HG02642 (cell line): ENCODE results near the gene HEXA.
"Not testable (repeated sequence)": the region's sequence is repeated elsewhere in the genome, so short reads cannot be mapped to it uniquely, and the experiment has no call there.

Experiments used
- ATAC-seq: cut with Tn5 transposase; IDR thresholded peaks from one replicate; pipeline ENCODE4 v1.9.1; 2021; ENCODE audit warnings: mild to moderate bottlenecking; ENCODE audit not compliant: unreplicated experiment, poor library complexity

Gene HEXA

DNA sequence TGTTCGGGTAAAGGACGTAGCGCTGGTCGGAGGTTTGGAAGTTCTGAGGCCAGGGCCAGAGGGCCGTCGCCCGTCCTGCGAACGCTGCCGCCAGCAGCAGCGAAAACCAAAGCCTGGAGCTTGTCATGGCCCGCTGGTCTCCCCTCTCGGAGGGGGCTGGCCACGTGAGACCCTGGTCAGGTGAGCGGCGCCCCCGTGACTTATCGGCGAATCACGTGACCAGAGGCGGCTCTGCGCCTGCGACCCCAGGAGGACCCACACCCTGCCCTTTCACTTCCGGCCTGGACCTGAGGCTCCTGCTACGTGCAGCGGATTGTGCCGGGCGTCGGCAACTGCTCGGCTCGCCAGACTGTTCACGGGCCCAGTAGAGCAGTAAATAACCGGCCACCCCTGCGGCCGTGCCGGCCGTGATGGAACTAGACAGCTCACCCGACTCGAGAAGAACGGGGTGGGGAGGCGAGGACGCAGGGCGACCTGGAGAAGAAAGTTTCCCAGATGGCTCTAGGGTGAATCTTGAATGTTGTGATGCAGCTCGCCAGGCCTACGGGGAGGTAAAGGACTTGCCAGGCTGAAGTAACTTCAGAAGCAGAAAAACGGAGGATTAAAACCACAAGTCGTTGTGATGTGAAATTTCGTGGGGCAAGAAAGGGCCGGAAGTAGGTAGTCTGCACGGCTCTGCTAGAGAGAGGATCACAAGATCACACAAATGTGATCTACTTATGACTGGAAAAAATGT lies at the start of gene HEXA:
HEXA (minus strand) TSS at position 169 of the 736 bp plus-strand sequence; CDS start at position 127, 42 bp downstream.
- ATAC-seq = peak; percentile 90

- no peak for ATAC-seq
Measured at GRCh38 chr15:72423256-72423655, 47.4 kb upstream of the HEXA start.

GRCh38 chr15:72421484-72421883 lies 45.7 kb upstream of the HEXA start:
- no peak for ATAC-seq

DNA sequence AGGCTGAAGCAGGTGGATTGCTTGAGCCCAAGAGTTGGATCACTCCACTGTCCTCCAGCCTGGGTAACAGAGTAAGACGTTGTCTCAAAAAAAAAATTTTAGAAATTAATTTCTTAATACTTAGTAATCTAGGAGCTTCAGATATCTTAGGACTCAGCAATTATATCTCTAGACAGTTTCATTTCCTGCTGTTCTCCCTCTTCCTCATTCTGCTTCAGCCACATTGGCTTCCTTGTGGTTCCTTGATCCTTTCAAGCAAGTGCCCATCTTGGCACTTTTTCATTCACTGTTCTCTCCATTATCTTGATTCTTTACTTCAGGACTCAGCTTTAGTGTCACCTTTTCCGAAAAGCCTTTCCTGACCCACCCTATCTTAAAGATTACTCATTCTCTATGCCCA lies 44.8 kb upstream of the HEXA start:
- no peak for ATAC-seq

GRCh38 chr15:72419768-72420167 lies 44.0 kb upstream of the HEXA start:
- not testable (repeated sequence) for ATAC-seq

DNA sequence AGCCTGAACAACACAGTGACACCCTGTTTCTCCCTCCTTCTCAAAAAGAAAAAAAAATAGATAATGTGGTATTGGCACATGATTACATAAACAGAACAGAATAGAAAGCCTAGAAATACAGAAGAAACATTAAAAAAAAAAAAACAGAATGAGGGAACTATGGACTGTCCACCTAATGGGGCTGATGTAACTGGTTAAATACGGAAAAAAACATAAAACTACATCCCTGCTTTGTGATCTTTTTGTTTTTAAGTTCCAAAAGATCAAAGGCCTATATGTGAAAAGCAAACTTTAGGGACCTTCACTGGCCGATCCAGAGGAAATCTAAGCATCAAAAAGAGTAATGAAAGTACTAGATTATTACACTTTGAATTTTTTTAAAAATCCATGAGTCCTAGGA lies 39.5 kb upstream of the HEXA start:
- no peak for ATAC-seq

GRCh38 chr15:72413337-72413736 lies 37.5 kb upstream of the HEXA start:
- ATAC-seq = not testable (repeated sequence)

DNA sequence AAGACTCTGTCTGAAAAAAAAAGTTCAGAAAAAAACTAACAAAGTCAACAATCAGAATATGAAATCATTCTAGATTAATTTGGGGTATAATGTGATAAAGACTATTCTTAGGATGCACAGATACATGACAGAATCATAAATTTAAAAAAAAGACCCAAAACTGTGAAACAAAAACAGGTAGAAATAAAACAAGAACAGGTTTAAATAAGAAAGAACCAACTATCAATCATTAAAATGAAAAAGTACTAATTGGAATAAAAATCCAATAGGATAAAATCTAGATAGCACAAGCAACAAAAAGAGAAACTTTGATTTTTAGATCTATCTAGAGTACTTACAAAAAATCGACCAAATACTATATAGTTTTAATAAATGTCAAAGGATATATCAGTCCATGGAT lies 35.7 kb upstream of the HEXA start:
- no peak for ATAC-seq

DNA sequence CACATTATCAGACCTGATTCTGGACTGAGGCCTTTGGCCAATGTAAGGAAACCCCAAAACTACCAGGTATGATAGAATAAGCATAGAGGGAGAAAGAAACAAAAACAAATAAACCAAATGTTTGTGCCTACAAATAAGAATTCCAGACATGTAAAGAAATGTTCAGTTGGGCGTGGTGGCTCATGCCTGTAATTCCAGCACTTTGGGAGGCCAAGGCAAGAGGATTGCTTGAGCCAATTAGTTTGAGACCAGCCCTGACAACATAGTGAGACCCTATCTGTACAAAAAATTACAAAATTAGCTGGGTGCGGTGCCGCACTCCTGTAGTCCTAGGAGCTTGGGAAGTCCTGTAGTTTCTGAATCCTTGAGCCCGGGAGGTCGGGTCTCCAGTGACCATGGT lies 35.3 kb upstream of the HEXA start:
- no peak for ATAC-seq

- ATAC-seq = no peak
Measured at GRCh38 chr15:72406936-72407335, 31.1 kb upstream of the HEXA start.

DNA sequence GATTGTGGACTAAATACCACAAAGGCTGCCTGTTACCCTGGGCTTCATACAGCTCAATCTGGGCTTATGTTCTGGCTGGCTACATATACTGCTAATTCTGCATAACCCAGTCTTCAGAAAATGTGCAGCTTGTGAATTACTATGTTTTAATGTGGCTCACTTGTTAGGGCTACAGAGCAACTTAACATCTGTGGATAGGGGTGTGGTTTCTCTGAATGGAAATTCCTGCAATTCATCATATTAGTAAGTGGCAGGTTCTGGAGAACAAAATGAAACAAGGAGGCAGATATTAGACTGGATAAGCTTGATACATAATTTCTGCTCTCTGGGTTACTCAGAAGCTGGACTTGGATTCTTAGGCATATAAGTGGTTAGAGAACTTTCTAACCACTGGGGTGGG lies 29.0 kb upstream of the HEXA start:
- ATAC-seq = no peak

DNA sequence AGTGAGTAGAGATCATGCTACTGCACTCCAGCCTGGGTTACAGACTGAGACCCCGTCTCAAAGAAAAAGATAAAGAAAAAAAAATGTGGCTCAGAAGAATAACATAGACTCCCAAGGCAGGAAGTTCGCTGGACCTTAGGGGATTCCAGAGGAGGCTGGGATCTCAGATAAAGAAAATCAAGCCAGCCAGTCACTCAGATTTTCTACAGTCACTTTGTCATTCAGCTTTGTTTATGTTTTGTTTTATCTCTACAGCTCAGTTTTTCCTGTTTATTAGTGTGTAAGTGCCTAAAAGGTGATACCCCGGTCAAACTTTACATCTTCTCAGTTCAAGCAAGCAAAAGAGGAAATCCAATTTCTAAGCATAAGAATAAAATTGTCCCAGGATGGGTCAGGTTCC lies 28.5 kb upstream of the HEXA start:
- ATAC-seq = no peak

DNA sequence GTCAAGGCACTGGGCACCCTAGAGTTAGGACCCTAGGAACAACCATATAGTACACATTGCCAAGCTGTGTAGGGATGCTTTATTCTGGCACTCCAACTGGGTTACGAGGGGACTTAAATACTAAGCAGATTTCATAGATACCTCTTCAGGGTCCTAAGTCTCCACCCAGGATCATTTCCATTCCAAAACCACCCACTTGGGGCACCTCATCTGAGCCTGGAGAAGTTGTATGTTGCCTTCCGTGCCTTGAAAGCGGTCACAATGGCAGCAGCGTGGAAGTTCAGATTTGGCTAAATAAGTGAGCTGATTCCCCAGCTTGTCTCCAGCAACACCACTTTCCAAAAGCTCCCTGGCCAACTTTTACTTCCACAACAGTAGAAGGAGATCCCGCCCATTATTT lies 26.9 kb upstream of the HEXA start:
- no peak for ATAC-seq

DNA sequence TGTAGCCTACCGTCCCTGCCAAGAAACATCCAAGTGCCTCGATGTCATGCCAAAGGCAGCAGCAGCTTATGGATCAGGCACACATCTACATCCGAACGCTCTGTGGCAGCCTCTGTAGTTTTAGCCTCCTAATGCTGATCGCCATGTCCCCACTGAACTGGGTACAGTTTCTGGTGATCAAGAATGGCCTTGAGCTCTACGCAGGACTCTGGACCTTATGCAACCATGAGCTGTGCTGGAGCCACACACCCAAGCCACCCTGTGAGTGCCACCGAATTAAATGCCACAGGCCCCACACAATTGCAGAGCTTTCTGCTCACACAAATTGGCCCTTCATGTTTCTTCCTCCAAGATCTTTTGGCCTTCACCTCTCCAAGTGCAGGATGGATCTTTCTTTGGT lies 22.8 kb upstream of the HEXA start:
- no peak for ATAC-seq

GRCh38 chr15:72397796-72398588 lies 22.2 kb upstream of the HEXA start, which contains the start of gene TMEM202:
TMEM202 (plus strand) TSS chr15:72398305; CDS start chr15:72398327, 22 bp downstream.
- no peak for ATAC-seq

DNA sequence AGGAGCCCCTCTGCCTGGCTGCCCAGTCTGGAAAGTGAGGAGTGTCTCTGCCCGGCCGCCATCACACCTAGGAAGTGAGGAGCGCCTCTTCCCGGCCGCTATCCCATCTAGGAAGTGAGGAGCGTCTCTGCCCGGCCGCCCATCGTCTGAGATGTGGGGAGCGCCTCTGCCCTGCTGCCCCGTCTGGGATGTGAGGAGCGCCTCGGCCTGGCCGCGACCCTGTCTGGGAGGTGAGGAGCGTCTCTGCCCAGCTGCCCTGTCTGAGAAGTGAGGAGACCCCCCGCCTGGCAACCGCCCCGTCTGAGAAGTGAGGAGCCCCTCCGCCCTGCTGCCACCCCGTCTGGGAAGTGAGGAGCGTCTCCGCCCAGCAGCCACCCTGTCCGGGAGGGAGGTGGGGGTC lies 20.5 kb upstream of the HEXA start:
- ATAC-seq = not testable (repeated sequence)

DNA sequence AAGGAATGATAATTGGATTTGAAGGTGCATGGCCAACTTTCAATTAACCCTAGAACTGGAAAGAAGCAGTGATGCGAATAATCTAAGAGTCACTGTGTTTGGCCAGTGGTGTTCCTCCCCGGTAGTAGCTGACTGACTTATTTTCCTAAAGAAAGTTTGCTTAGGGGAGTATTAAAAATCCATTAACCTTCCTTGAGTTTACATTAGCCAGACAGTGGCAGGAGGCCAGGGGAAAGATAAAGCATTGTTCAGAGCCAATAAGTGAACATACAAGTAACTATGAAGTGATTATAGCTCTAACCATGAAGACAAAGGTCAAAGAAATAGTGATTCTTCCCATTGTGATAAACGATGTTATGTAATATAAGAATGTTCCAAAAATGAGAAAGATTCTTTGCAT lies 13.4 kb upstream of the HEXA start:
- ATAC-seq = no peak

DNA sequence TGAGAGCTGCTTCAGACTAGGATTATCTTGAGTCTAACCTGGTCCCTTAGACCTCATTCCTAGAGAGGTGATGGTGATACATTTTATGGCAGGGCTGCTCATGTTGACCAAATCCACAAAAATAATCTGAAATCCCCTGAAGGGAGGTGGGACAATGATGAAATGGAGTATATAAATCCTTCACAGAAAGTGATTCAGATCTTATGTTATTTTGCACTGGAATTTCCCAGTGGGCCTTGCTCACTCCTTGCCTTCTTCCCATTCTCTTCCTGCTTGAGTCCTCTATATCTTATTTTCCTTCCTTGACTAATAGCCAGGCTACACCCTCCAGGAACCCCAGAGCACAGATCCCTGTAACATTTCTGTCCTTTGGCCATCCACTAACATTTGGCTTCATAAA lies 11.9 kb upstream of the HEXA start:
- ATAC-seq = no peak

DNA sequence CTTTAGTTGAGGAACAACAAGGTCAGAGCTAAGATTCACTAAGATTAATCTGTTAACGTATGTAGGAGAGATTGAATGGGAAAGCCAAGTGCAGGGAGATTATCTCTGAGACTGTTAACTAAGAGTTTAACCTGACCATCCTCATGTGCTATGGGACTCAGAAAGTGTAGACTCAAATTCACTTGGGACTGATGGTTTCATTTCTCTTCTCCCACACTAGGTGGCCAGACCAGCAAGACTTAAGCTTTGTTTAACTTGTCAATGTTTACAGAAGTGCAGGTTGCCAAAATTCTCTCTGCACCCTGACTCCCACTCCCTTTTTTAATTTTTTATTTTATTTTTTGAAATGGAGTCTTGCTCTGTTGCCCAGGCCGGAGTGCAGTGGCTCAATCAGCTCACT lies 6.3 kb upstream of the HEXA start:
- no peak for ATAC-seq

GRCh38 chr15:72380743-72381142 lies 4.9 kb upstream of the HEXA start:
- ATAC-seq = no peak

DNA sequence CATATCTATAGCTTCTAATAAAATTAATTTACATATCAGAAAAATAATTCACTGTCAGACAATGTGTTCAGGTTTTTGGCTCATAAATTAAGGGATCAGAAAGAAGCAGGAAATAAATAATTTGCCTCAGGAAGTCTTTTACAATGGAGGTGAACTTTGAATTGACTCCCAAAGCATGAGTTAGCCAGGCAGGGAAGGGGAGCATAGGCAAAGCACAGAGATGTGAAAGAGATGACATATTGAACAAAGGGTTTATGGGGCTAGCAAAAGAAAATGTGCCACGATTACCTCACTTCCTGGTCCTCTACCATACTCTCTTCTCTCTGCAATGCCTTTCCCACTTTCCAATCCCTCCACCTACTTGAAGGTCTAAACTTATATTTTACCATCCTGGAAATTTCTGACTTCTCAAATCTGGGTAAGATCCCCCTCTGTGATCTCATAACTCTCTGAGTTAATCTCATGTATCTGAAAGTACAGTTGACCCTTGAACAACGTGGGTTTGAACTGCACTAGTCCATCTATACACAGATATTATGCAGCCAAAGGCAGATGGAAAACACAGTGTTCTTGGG lies 4.1 kb upstream of the HEXA start:
- no peak for ATAC-seq
